GM18951 (cell line): Measurements from ENCODE around the gene B3GNT3.
"Not testable (repeated sequence)": the region's sequence is repeated elsewhere in the genome, so short reads cannot be mapped to it uniquely, and the experiment has no call there.

Source experiments
- POLR2A ChIP-seq: IDR thresholded peaks from 4 replicates; pipeline ENCODE4 v1.6.1; 2011; ENCODE audit warnings: mild to moderate bottlenecking; ENCODE audit not compliant: insufficient read length, insufficient read depth; ENCODE audit errors: extremely low read depth
- in situ Hi-C: fragments of 300-500 bp; cut with MboI; formaldehyde crosslinking; loops from one replicate; pipeline ENCODE4 v1.12.0; 2022; ENCODE audit warnings: low sequenced_read_pairs, mixed read lengths, inconsistent platforms; ENCODE audit not compliant: unreplicated experiment

The B3GNT3 gene

GRCh38 chr19:17796013-17796837 lies 1.3 kb downstream of the B3GNT3 start:
- no peak for TF ChIP-seq POLR2A
- in situ Hi-C loops, result no loop called here

DNA sequence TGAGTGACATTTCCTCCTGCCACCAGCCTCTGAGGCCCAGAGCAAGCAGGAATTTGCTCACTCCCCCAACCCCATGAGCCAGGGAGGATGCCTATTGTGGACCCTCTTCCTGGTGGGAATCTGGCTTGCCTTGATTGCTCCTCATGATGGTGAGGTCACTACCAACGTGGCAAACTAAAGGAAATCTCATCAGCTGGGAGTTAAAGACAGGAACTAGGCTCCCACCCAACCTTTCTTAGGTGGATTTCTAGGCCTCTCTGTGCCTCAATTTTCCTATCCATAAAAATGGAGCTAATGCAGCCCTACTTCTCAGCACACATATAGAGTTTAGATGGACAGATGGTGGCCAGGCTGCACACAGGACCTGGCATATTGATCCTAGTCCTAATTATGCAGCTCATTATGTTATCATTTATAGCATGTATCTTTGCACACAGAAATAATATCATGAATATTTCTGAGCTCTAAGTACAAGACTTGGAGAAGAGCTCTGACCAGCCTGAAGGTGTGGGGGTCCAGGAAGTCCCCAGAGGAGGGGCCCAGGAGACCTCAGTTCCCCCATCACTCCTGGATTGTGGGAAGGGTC lies 2.0 kb downstream of the B3GNT3 start:
- in situ Hi-C loops, result no loop called here
- TF ChIP-seq POLR2A, result no peak

DNA sequence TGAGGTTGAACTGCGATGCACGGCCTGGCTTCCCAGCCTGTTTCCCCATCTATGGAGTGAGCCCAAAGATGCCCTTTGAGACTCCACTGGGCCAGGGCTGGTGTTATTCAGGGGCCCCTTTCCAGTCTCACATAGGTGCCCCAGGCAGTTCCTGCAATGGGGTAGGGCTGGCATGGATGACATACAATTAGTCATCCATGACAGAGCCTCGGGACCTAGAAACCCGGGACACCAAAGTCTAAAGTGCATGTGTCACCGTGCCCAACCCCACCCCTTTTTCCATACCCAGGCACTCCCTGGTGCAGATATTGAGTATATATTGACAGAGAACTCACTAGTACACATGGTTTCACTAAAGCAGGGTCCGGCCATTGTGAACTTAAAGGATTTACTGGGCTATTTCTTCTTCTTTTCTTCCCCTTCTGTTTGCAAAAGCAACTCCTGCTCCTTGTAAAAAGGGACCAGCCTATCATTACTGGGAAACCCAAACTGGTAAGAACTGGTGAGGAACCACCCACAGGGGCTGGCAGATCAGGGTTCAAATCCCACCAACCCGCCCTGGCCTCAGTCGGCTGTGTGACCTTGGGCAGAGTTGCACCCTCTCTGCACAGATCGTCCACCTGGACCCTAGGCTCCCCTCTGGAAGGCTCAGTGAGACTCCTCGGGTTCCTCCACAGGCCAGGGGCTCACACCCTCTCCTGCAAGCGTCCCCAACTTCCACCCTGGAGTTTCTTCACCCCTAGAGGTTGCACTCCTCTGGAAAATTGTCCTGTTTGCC lies 2.7 kb downstream of the B3GNT3 start:
- no peak for TF ChIP-seq POLR2A
- in situ Hi-C loops, result no loop called here

DNA sequence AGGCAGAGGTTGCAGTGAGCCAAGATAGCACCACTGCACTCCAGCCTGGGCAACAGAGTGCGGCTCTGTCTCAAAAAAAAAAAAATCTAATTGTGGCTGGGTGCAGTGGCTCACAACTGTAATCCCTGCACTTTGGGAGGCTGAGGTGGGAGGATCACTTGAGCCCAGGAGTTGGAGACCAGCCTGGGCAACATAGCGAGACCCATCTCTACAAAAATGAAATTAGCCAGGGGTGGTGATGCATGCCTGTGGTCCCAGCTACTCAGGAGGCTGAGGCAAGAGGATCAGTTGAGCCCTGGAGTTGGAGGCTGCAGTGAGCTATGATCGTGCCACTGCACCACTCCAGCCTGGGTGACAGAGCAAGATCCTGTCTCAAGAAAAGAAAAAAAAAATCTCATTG lies 3.7 kb downstream of the B3GNT3 start:
- in situ Hi-C loops, result not testable (repeated sequence)

GRCh38 chr19:17802137-17802858 lies 7.4 kb downstream of the B3GNT3 start:
- in situ Hi-C loops, result no loop called here
- no peak for TF ChIP-seq POLR2A

DNA sequence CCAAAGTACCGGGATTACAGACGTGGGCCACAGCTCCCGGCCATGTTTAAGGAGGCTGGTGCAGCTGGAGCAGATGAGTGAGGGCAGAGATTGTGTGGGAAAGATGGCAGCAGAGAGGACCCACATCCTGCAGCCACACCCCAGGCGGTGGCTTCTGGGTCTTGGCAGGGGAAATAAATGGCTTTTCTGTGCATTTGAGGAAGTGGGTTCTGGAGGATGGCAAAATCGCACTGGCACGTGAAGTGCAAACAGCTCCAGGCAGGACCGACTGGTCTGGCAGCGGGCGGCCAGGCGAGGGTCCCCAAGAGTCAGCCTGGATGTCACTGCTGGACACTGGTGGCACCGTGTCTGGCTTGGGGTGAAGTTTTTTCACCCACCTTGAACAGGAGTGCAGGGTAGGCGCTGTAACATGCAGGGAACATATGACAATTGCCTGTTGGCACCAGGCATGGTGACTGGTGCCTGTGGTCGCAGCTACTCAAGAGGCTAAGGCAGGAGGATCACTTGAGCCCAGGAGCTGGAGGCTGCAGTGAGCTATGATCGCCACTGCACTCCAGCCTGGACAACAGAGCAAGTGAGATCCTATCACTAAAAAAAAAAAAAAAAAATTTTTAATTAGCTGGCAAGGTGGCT lies 8.4 kb downstream of the B3GNT3 start:
- in situ Hi-C loops, result no loop called here
- TF ChIP-seq POLR2A, result no peak

GRCh38 chr19:17805427-17805826 lies 10.5 kb downstream of the B3GNT3 start:
- in situ Hi-C loops, result no loop called here
- no peak for TF ChIP-seq POLR2A

DNA sequence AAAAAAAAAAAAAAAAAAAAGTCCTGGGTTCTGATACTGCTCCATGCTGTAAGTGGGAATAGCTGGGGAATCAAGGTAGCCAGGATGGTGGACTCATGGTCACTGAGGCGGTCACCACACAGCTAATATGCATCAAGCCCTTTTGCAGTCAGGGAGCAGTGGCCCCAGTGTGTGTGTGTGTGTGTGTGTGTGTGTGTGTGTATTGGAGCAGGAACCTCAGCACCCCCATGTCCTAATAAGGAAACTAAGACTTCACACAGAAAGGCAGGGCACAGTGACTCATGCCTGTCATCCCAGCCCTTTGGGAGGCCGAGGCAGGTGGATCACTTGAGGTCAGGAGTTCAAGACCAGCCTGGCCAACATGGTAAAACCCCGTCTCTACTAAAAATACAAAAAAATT lies 12.0 kb downstream of the B3GNT3 start:
- no peak for TF ChIP-seq POLR2A
- in situ Hi-C loops, result no loop called here

DNA sequence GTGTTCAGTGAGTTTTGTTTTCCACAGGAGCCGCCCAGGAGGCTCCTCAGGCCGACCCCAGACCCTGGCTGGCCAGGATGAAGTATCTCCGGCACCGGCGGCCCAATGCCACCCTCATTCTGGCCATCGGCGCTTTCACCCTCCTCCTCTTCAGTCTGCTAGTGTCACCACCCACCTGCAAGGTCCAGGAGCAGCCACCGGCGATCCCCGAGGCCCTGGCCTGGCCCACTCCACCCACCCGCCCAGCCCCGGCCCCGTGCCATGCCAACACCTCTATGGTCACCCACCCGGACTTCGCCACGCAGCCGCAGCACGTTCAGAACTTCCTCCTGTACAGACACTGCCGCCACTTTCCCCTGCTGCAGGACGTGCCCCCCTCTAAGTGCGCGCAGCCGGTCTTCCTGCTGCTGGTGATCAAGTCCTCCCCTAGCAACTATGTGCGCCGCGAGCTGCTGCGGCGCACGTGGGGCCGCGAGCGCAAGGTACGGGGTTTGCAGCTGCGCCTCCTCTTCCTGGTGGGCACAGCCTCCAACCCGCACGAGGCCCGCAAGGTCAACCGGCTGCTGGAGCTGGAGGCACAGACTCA lies 12.9 kb downstream of the B3GNT3 start:
- in situ Hi-C loops, result no loop called here
- TF ChIP-seq POLR2A, result no peak

DNA sequence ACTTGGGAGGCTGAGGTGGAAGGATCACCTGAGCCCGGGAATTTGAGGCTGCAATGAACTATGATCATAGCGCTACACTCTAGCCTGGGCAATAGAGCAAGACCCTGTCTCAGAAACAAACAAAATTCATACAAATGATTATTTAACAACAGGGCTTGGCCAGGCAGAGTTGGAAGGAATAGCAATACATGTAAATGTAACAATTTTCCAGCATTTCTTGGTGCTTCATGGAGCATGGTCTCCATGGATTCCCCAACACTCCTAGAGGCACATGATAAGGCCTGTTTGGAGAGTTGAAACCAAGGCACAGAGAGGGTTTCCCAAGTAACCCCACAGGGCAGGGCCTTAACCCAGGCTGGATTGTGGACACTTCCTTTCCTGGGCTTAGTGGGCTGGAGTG lies 16.2 kb downstream of the B3GNT3 start:
- TF ChIP-seq POLR2A, result no peak
- in situ Hi-C loops, result no loop called here

- no peak for TF ChIP-seq POLR2A
- in situ Hi-C loops, result no loop called here
Observed at GRCh38 chr19:17811681-17812080, 16.7 kb downstream of the B3GNT3 start.

GRCh38 chr19:17812099-17812498 lies 17.2 kb downstream of the B3GNT3 start:
- in situ Hi-C loops, result no loop called here
- TF ChIP-seq POLR2A, result no peak
